ENCODE results near the gene TAS2R16. TPM values are rescaled to one million over a fixed set of nuclear protein-coding genes. Genes with fewer than 3 reads are reported as not detected.

The TAS2R16 gene, protein sequence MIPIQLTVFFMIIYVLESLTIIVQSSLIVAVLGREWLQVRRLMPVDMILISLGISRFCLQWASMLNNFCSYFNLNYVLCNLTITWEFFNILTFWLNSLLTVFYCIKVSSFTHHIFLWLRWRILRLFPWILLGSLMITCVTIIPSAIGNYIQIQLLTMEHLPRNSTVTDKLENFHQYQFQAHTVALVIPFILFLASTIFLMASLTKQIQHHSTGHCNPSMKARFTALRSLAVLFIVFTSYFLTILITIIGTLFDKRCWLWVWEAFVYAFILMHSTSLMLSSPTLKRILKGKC
- not detected for total RNA-seq

GRCh38 chr7:122995600-122995999 is at the start of gene TAS2R16:
TAS2R16 (minus strand) TSS chr7:122995700; CDS start chr7:122995634, 66 bp downstream.
- Histone ChIP-seq H3K27me3 (no peaks in the 10 kb centered on the region), H3K4me1 (no peaks in the 10 kb centered on the region), H3K4me3 (no peak within 1 kb of the TSS), H3K27ac (no peak within 1 kb of the TSS), H3K36me3 (no peaks in the 10 kb centered on the region), H3K9me3 (no peaks in the 10 kb centered on the region)
- DNase-seq (ENCODE audit: extremely low spot score in 2 of 2) = no peak
- TF ChIP-seq CTCF (IDR thresholded peaks at IDR 0.05) = no peak
- no peak for TF ChIP-seq POLR2AphosphoS5 (IDR thresholded peaks at IDR 0.05; ENCODE audit: insufficient read depth in 1 of 2, low read depth in 1 of 2)
- no peak for TF ChIP-seq POLR2A (IDR thresholded peaks at IDR 0.05)
- intact Hi-C loops (cut with DNase I) = no loop called here

GRCh38 chr7:123043642-123044041 is 48.1 kb upstream of the TAS2R16 start:
- intact Hi-C loops (cut with DNase I) = no loop called here
- no peak for TF ChIP-seq POLR2AphosphoS5 (IDR thresholded peaks at IDR 0.05; ENCODE audit: insufficient read depth in 1 of 2, low read depth in 1 of 2)
- Histone ChIP-seq H3K4me1 (no peaks in the 10 kb centered on the region), H3K4me3 (no peak overlapping the region), H3K27me3 (no peaks in the 10 kb centered on the region), H3K9me3 (no peaks in the 10 kb centered on the region), H3K36me3 (no peaks in the 10 kb centered on the region), H3K27ac (no peak overlapping the region)
- no peak for DNase-seq (ENCODE audit: extremely low spot score in 2 of 2)

GRCh38 chr7:123041101-123041500 is 45.6 kb upstream of the TAS2R16 start:
- Histone ChIP-seq H3K27me3 (no peaks in the 10 kb centered on the region), H3K27ac (no peak overlapping the region), H3K36me3 (no peaks in the 10 kb centered on the region), H3K4me1 (no peaks in the 10 kb centered on the region), H3K4me3 (no peak overlapping the region), H3K9me3 (no peaks in the 10 kb centered on the region)
- DNase-seq (ENCODE audit: extremely low spot score in 2 of 2) = no peak
- intact Hi-C loops (cut with DNase I) = no loop called here
- TF ChIP-seq POLR2A (IDR thresholded peaks at IDR 0.05) (no peak), CTCF (IDR thresholded peaks at IDR 0.05) (no peak)

DNA sequence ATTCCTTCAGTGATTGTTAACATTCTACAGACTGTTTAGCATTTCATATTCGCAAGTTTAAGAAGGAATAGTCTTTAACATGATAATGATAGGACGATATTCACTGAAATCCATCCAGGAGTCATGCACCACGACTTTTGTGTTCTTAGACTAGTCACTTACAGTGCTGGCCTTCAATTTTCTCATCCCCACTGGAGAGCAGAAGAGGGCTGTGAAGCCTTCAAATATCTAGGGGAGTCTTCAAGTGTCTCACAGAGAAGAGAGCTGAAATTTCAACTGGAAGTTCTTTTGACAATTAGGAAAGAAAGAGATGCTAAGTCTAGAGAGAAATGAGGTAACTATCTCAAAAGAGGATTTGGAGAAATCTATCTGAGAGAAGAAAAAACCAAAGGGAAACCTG is 43.8 kb upstream of the TAS2R16 start:
- Histone ChIP-seq H3K36me3 (no peaks in the 10 kb centered on the region), H3K9me3 (no peaks in the 10 kb centered on the region), H3K4me3 (no peak overlapping the region), H3K27ac (no peak overlapping the region), H3K27me3 (no peaks in the 10 kb centered on the region), H3K4me1 (no peaks in the 10 kb centered on the region)
- intact Hi-C loops (cut with DNase I) = no loop called here
- DNase-seq (ENCODE audit: extremely low spot score in 2 of 2) = no peak
- TF ChIP-seq CTCF (IDR thresholded peaks at IDR 0.05) = no peak
- TF ChIP-seq POLR2AphosphoS5 (IDR thresholded peaks at IDR 0.05; ENCODE audit: insufficient read depth in 1 of 2, low read depth in 1 of 2) = no peak
- TF ChIP-seq POLR2A (IDR thresholded peaks at IDR 0.05) = no peak

- Histone ChIP-seq H3K4me3 (no peak overlapping the region), H3K9me3 (no peaks in the 10 kb centered on the region), H3K36me3 (no peaks in the 10 kb centered on the region), H3K27ac (no peak overlapping the region), H3K27me3 (no peaks in the 10 kb centered on the region), H3K4me1 (no peaks in the 10 kb centered on the region)
- DNase-seq (ENCODE audit: extremely low spot score in 2 of 2) = no peak
- no peak for TF ChIP-seq POLR2A (IDR thresholded peaks at IDR 0.05)
- TF ChIP-seq CTCF (IDR thresholded peaks at IDR 0.05) = no peak
- TF ChIP-seq POLR2AphosphoS5 (IDR thresholded peaks at IDR 0.05; ENCODE audit: insufficient read depth in 1 of 2, low read depth in 1 of 2) = no peak
- intact Hi-C loops (cut with DNase I) = no loop called here
These were observed 38.6 kb upstream of the TAS2R16 start for GRCh38 chr7:123034106-123034505.
